IPS DF 19.7 (cell line): ENCODE measurements around the gene BBX.
"Not testable (repeated sequence)": the region's sequence is repeated elsewhere in the genome, so short reads cannot be mapped to it uniquely, and the experiment has no call there.

Experiments used
- DNase-seq: peaks from one replicate; pipeline ENCODE4 v3.0.0-alpha.2; 2013; ENCODE audit warnings: low read depth, low spot score

BBX gene

DNA sequence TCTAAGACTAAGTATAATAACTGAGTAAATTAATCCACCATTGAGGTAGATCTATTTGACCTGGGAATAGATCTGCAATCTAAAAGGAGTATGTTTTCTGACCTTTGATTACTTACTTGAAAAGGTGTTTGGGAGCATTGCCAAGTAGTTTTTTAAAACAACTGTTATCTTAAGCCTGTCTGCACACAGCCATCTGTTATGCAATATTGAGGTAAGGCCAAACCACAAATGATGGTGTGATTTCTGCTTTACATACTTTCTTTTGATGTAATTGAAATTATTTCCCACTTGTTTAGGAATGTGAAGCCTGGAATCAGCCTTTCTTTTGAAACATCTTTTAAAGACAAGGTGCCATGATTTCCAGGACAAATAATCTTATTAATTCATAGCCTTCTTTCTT lies 274.0 kb downstream of the BBX start:
- DNase-seq = no peak

DNA sequence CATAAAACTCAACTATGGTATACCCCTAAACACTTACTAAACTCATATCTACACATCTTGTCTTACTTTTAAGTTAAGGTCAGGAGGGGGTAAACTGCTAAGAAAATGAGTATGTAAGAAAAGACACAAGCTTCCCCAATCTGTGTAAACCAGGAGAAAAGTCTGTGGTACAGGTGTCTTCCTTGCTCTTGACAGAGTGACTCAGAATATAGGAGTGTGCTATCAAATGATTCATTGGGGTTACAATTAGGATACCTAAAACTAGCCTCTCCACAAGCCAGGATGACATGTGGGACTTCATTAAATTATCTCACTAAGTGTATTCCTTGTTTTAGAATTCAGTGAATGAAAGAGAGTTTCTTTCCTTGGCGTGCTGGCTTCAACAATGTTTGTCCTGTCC lies 274.8 kb downstream of the BBX start:
- no peak for DNase-seq

DNA sequence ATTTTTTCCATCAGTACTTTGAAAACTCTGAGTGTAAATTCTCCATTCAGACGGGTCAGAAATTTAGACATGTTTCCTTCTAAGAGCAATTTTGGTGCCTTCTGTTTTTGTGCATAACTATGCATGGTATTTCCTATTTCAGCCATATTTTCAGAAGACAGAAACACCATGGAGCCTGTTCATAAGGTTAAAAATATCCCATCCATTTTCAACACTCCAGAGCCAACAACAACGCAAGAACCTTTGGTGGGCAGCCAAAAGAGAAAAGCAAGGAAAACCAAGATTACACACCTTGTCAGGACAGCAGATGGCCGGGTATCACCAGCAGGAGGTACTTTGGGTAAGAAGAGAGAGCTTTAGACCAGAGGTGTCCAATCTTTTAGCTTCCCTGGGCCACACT lies 275.6 kb downstream of the BBX start:
- no peak for DNase-seq

DNA sequence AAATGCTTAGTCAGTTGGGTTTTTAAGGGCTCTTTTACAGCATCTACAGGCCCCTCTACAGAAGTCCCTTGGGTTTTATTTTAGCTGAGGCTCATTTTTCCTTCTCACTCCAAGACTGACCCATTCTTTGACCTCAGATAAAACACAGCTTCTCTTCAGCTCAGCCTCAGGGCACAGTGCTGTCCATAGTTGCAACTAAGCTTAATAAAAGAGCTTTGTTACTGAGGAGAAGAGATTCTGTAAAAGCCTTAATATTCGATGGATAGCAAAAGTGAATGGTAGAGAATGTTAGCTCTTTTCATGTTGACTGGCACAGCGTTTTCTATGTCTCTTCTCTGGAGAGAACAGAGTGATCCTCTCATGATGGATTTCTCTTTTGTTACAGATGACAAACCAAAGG lies 277.9 kb downstream of the BBX start:
- DNase-seq = no peak

DNA sequence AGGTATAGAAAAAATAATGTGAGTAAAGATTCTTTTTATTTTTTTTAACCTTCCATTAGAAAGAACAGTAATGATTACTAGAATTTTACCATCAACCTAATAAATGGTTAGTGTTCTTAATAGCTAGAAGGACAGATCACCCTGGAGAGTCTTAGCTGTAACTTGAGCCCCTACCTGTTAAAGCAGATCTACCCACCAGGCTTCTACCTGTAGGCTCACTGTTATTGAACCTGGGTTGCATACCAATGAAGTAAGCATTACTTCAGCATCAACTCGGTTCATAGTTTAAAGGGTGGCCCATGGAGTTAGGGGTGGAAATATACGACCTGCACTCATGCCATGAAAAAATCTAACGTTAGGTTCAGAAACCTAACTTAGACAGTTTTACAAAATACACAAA lies 280.4 kb downstream of the BBX start:
- no peak for DNase-seq

DNA sequence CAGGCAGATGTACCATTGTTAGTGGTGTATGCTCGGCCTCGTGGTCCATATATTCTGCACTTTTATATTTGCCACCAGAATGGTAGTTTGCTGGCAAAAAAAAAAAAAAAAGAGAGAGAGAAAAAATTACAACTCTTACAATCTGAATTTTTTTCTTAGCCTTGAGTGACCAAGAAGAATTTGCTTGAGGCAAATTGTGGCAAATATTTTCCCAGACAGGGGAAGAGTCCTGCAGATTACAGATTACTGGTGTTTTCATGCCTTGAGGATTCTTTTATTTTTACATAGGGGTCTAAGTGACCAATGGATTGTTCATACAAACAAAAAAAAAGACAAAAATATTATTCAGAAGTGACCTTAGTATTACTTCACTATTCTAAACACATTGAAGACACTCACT lies 283.3 kb downstream of the BBX start:
- DNase-seq = no peak

DNA sequence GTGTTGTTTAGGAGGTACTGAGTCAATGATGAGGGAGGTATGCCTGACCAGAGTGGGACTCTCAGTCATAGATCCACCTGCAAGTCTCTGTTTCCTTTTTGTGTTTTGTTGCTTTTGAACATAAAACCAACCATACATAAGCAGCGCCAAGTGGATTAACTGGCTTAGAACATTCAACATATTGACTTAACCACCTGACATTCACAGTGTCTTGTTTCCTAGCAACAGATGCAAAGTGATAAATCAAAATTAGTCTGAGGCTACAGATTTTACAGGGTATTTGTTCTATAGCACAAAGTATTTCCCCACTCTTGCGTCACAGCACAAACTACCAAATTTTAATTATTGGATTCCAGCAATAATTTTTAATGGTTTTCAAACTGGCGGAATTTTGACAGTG lies 283.8 kb downstream of the BBX start:
- no peak for DNase-seq

DNA sequence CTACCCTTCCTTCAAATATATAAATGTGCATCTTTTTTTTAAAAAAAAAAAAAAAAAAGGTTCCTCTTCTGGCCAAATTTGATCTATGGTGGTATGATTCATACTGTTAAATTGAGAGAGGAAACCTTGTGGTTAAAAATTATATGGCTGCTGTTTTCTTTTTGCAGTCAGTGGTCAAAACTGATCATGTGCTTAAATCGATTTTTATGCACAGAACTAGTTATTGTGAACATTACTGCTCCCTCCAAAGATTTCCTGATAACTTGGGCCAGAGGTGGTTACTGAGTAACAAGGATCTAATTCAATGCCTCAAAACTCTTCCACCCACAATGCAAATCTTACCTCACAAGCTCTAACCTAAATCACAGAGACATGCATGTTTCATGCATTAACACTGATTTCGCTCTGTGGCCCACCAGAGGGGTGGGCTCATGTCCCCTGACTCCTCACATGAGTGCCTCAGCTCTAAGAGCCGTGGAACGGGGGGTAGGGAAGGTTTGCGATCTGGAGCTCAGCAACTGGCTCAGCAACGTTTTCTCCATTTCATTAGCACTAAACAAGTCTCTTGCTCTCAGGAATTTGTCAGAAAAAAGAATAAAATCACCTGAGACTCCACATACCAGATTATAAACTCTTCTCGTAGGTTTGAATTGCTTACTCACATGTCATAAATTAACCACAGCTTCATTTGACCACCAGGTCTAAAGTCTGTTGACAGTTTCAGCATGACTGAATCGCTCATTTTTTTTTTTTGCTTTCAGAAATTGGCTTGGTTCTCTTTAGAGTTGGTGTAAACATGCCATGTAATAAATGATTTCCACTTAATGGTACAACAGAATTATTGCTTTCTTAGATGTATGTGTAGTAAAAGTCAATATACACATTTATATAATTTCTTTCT lies 287.7 kb downstream of the BBX start:
- DNase-seq = no peak

DNA sequence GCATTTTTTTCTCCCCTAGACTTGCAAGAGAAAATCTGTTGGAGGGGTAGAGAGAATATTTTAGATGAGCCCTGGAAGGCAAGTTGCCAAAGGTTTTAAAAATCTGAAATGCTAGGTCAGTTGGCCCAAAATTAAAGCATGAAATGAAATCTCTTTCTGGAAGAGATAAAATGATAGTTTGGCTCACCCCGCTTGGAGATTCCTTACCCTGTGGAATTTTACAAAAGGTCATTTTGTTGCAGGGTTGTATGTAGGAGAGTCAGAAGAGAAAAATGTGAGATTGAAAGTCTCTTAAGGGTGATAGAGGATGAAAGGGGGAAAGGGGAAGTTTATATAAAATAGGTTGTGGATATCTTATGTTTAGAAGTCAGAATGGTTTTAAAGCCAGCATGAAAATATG lies 290.3 kb downstream of the BBX start:
- no peak for DNase-seq

DNA sequence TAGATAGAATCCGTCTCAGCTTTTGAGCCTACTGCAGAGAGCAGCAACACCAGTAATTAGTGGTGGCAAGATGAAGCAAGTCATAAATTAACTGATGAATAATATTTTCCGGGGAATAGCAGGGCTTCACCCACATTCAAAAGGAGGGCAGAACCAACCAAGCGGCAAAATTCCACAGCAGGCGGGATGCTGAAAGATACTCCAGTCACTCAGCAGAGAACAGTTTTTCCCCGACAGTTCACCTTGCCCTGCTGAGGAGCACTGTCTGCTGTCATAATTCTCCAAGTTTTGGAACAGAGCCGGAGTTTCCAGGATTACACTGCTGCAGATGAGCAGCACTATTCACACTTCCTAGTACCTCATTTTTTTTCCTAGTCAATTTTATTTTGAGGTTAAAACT lies 293.3 kb downstream of the BBX start:
- no peak for DNase-seq

DNA sequence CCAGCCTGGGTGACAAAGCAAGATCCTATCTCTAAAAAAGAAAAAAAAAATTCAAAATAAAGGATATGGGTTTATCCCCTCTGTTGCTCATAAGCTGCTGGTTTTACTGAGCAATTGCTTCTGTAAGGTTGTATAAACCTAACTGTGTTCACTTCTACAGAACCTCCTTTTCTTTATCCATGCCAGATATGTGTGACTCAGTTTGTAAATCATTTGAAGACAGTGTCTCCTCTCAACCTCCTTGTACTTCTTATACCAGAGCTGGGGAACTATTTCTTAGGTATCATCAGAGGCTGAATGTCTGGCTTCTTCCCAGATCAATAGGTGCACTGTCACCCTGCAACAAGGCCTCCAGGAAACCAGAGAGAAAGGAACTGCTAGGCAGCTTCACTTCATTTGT lies 294.3 kb downstream of the BBX start:
- no peak for DNase-seq

DNA sequence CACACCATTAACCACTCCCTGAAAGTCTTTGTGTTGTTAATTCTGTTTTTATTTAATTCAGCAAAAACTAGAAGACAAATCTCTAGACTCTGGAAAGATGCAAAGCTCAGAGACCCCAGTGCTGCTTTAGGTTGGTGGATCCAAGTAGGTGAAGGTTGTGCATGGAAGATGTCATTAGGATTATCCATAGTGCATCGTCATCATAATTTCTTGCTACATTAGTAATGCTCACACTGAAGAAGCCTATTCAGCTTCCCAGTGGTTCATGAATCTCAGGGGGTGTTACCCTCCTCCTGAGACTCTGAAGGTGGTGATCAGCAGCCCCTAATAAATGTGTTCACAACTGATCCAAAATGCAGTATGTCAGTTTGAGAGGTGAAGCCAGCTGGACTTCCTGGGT lies 295.3 kb downstream of the BBX start:
- no peak for DNase-seq

DNA sequence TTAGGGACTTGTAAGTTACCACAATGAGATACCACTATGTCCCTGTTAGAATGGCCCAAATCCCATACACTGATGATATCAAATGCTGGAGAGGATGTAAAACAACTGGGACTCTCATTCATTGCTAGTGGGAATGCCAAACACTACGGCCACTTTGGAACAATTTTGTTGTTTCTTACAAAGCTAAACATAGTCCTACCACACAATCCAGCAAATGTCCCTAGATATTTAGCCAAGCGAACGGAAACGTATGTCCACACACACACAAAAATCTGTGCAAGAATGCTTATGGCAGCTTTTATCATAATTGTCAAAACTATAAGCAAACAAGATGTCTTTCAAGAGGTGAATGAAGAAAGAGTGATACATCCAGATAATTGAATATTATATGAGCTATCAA lies 296.9 kb downstream of the BBX start:
- DNase-seq = no peak

DNA sequence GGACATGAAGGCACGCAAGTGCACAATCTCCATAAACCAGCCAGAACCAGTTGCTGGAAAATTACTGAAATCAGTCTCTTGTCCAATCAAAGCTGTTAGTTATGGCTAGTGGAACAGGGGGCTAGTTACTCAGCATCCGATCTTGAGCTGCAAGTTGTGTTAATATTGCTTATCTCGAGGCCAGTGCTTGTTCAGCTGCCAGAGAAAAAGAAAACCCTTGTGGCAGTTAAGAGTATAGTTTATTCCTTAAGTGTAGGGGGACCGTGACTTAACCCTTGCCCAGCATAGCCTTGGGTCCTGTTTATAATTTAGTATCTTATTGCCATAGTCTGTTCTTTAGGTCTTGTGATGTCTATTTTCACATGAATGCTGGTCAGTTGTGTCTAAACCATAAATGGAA lies 299.5 kb downstream of the BBX start:
- no peak for DNase-seq

DNA sequence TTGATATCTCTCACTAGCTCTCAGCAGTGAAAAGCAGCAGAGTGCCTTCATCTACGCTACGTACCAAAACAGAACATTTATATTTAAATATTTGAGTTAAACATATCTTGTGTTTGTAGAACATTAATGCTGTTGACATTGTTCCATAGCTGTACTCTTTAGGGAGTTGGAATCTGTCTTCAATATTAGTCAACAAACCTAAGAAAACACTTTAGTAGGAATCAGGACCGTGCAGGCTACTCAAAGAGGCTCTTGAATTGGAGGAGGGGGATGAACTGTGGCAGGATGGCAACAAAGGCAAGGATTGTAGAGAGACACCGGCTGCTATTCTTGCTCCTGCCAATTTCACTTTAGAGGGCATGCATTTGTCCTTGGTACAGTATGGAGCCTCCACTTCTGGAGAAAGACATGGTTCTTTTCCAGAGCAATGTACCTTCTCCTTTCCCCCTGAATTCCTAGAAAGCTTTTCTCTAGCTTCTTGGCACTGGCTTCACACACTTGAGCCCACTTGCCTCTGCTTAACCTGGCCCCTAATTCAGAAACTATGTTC lies 302.1 kb downstream of the BBX start:
- no peak for DNase-seq

DNA sequence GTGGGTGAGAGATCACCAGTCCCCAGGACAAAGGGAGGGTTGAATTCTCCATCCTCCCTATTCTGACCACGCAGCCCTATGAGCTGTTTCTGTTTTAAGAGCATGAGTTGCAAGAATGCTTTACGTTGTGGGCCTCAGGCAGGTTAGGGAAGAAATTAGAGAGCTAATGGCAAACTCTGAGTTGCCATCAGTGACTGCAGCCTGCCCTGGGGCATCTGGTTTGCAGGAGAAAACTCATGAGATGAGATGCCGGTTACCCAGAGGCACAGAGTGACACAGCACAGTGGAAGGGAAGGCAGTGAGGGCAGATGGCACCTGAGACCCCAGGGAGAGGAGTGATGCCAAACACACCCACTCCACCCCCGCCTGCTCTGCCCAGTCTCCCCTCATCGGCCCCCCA lies 302.8 kb downstream of the BBX start:
- no peak for DNase-seq

DNA sequence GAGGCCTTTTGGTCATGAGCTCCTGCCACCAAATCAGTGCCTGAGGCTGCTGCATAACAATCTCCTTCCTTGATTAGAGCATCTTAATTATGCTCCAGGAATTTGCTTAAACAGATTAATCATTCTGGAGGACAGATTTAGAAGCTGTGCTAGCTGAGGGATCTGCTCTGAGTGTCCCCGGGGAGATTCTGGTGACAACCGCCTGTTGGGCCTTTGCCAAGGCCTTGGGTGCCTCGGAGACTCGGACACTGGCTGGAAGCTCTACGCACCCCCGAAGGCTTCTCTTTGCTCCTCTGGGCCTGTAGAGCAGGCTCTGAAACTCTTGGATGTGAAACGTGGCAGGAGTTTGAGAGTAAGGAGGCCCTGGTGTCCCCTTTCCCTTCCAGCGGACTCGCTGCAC lies 304.0 kb downstream of the BBX start:
- no peak for DNase-seq

DNA sequence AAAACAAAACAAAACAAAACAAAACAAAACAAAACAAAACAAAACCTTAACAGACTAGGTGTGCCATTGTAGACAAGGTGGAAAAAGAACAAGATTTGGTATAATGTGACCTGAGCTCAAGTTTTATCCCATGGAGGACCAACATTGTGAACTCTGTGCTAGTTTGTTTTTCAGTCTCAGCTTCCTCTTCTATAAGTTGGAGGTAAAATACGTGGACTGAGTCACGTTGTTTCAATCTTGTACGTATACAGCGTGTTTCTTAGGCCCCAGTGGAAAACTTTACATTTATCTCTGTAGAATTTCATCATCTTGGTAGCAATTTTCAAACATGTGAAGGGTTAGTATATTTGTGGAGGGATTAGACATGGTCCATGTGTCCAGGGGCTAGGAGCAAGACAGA lies 306.4 kb downstream of the BBX start:
- no peak for DNase-seq

DNA sequence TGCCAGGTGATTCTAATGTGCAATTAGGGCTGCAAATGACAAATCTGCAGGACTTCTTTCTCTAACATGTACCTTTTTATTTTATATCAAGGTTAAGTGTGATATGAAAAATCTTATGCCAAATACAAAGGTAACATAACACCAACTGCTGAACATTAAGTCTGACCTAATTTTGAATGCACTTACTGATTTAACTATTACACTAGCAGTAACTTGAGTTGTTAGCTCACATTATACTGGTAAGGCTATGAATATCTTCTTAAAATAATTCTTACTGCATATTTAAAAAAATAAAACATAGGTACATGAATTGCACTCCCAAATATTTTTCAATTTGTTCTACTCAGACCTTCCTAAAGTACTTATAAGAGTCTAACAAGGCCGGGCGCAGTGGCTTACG lies 308.8 kb downstream of the BBX start:
- no peak for DNase-seq

DNA sequence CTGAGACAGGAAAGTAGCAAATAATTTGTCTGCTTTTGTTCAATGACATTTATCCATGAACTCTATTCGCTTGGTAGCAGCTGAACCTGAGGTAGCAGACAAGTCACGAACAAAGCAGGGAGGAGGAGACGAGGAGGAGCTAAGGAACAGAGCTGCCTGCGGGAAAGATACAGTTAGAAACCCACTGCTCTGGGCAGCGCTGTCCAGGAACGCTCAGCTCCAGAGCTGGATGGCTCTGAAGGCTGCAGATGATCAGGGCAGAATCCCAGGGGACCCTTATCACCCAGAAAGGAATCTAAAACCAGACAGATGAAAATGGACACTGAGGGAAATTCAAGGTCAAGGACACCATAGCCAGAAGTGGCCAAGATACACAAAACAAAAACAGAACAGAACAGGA lies 310.3 kb downstream of the BBX start:
- no peak for DNase-seq

DNA sequence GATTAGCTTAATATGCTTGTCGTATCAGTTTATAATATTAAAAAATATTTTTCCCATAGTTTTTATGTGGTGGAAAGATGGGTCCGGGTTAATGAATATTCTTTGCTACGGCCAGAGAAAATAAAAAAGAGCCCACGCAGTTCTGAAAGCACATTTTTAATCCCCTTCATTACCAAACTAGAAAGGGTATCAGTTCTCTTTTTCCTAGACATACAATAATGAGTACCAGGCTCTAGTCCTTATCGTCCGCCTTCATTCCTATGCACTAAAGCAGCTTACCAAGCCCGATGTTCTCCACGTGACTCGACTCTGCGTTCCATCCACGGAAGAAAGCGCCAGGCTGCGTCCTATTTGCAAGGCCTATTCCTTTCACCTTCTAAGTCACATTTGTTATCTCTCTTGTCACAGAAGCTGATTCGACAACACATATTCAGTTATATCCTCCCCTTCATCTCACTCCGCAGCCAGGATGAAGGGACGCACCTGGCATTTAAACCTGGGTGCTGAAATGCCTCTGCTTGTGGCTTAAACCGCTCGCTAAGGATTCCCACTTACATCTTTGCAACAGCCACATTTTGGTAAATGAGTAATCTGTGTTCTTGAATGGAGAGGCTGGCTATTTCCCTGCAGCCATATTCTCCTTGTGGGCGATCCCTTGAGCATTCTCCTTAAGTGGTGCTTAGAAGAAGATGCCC lies 311.1 kb downstream of the BBX start:
- DNase-seq = no peak

DNA sequence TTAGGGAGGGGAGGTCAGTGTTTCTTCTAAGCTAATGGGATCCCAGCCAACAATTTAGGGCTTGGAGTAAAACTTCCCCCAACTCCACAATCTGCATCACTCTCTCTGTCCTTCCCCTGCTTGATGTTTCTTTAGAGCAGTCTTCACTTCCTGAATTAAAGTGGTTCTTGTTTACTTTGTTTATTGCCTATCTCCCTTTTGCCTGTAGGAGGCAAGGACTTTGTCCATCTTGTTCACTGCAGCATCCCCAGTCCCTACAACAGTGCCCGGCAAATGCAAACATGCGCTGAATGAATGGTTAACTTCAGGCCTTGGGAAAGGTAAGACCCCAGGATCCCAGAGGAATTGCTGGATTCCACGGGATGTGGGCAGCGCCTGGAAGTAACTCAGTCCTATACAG lies 312.2 kb downstream of the BBX start:
- not testable (repeated sequence) for DNase-seq
